ENCODE results near the gene ATP1A4. TPM values are rescaled to one million over a fixed set of nuclear protein-coding genes. Genes with fewer than 3 reads are reported as not detected.

Gene ATP1A4
- total RNA-seq, 1 donor from 2014 or later, result not detected

GRCh38 chr1:160169553-160170399 lies 18.4 kb downstream of the ATP1A4 start:
- Mint-ChIP-seq H3K4me1 (ENCODE audit: low read depth) (peaks cover 3% of the 10 kb centered on the region), H3K27ac (no peak overlapping the region)

GRCh38 chr1:160171354-160171753 lies 20.0 kb downstream of the ATP1A4 start:
- no peaks in the 10 kb centered on the region for H3K36me3 Mint-ChIP-seq (ENCODE audit: insufficient read depth)
- DNase-seq (ENCODE audit: low spot score, unreplicated experiment), result no peak
- H3K4me1 Mint-ChIP-seq (ENCODE audit: low read depth), result peaks cover 3% of the 10 kb centered on the region
- H3K27ac Mint-ChIP-seq, result no peak overlapping the region
- H3K9me3 Mint-ChIP-seq (ENCODE audit: low read depth), result no peaks in the 10 kb centered on the region
- no peak overlapping the region for H3K4me3 Mint-ChIP-seq (ENCODE audit: low read depth)
- no peak for TF ChIP-seq CTCF (IDR thresholded peaks at IDR 0.05; ENCODE audit: unreplicated experiment)
- H3K27me3 Mint-ChIP-seq, result peaks cover 53% of the 10 kb centered on the region

More at GRCh38 chr1:160169553-160170399, 18.4 kb downstream of the ATP1A4 start:
- peaks cover 50% of the 10 kb centered on the region for H3K27me3 Mint-ChIP-seq
- no peak for TF ChIP-seq CTCF (IDR thresholded peaks at IDR 0.05; ENCODE audit: unreplicated experiment)
- no peaks in the 10 kb centered on the region for H3K36me3 Mint-ChIP-seq (ENCODE audit: insufficient read depth)
- H3K9me3 Mint-ChIP-seq (ENCODE audit: low read depth), result no peaks in the 10 kb centered on the region
- H3K4me3 Mint-ChIP-seq (ENCODE audit: low read depth), result no peak overlapping the region
- DNase-seq (ENCODE audit: low spot score, unreplicated experiment), result no peak

GRCh38 chr1:160171980-160172379 lies 20.6 kb downstream of the ATP1A4 start:
- Mint-ChIP-seq H3K4me1 (ENCODE audit: low read depth) (peaks cover 3% of the 10 kb centered on the region), H3K4me3 (ENCODE audit: low read depth) (no peak overlapping the region), H3K27ac (no peak overlapping the region), H3K36me3 (ENCODE audit: insufficient read depth) (no peaks in the 10 kb centered on the region), H3K9me3 (ENCODE audit: low read depth) (no peaks in the 10 kb centered on the region), H3K27me3 (peaks cover 49% of the 10 kb centered on the region)
- no peak for DNase-seq (ENCODE audit: low spot score, unreplicated experiment)
- TF ChIP-seq CTCF (IDR thresholded peaks at IDR 0.05; ENCODE audit: unreplicated experiment), result no peak

GRCh38 chr1:160177231-160177630 lies 25.8 kb downstream of the ATP1A4 start:
- no peak overlapping the region for H3K4me3 Mint-ChIP-seq (ENCODE audit: low read depth)
- TF ChIP-seq CTCF (IDR thresholded peaks at IDR 0.05; ENCODE audit: unreplicated experiment), result no peak
- peaks cover 21% of the 10 kb centered on the region for H3K27me3 Mint-ChIP-seq
- no peak for DNase-seq (ENCODE audit: low spot score, unreplicated experiment)
- no peaks in the 10 kb centered on the region for H3K4me1 Mint-ChIP-seq (ENCODE audit: low read depth)
- no peaks in the 10 kb centered on the region for H3K36me3 Mint-ChIP-seq (ENCODE audit: insufficient read depth)
- no peak overlapping the region for H3K27ac Mint-ChIP-seq
- no peaks in the 10 kb centered on the region for H3K9me3 Mint-ChIP-seq (ENCODE audit: low read depth)

- H3K27me3 Mint-ChIP-seq, result peaks cover 18% of the 10 kb centered on the region
- no peak for TF ChIP-seq CTCF (IDR thresholded peaks at IDR 0.05; ENCODE audit: unreplicated experiment)
- no peak overlapping the region for H3K27ac Mint-ChIP-seq
- no peaks in the 10 kb centered on the region for H3K4me1 Mint-ChIP-seq (ENCODE audit: low read depth)
- no peak for DNase-seq (ENCODE audit: low spot score, unreplicated experiment)
- no peak overlapping the region for H3K4me3 Mint-ChIP-seq (ENCODE audit: low read depth)
- no peaks in the 10 kb centered on the region for H3K9me3 Mint-ChIP-seq (ENCODE audit: low read depth)
- H3K36me3 Mint-ChIP-seq (ENCODE audit: insufficient read depth), result no peaks in the 10 kb centered on the region
These were observed 26.3 kb downstream of the ATP1A4 start for GRCh38 chr1:160177667-160178066.

All from progenitor cell of endocrine pancreas (in vitro differentiated cells).